Liver (tissue), 10 donors: ENCODE data around the gene MAPK1. TPM values are rescaled to one million over a fixed set of nuclear protein-coding genes. Genes with fewer than 3 reads are reported as not detected.

Experiments
- DNase-seq: peaks from one replicate; pipeline ENCODE4 v3.0.0-alpha.2; 2017; ENCODE audit warnings: low spot score
- H3K27ac ChIP-seq, 2 donors: one replicate each; pipeline ENCODE4 v1.7.0; 2013; ENCODE audit warnings: inconsistent platforms in 2 of 2, low read length in 2 of 2, control low read depth in 1 of 2, low read depth in 1 of 2, mild to moderate bottlenecking in 1 of 2
- H3K27me3 ChIP-seq, 4 donors: one replicate each; pipeline versions ENCODE4 v1.6.1 to v1.7.0; 2013; ENCODE audit warnings: low read length in 3 of 4, inconsistent platforms in 1 of 4, mild to moderate bottlenecking in 1 of 4, moderate library complexity in 1 of 4; ENCODE audit not compliant: control insufficient read depth in 4 of 4, insufficient read depth in 4 of 4
- H3K36me3 ChIP-seq, 4 donors: one replicate each; pipeline versions ENCODE4 v1.6.1 to v1.7.0; 2013; ENCODE audit warnings: low read length in 3 of 4, mild to moderate bottlenecking in 3 of 4, low read depth in 1 of 4, moderate library complexity in 1 of 4; ENCODE audit not compliant: control insufficient read depth in 4 of 4, insufficient read depth in 3 of 4
- H3K4me1 ChIP-seq, 4 donors: one replicate each; pipeline versions ENCODE4 v1.6.1 to v1.7.0; 2013; ENCODE audit warnings: low read length in 3 of 4, mild to moderate bottlenecking in 3 of 4, moderate library complexity in 1 of 4; ENCODE audit not compliant: control insufficient read depth in 4 of 4, insufficient read depth in 4 of 4
- H3K4me3 ChIP-seq, 3 donors: one replicate each; pipeline versions ENCODE4 v1.6.1 to v1.7.0; 2013; ENCODE audit warnings: low read length in 3 of 3, control low read depth in 1 of 3, low read depth in 1 of 3, mild to moderate bottlenecking in 1 of 3
- H3K9ac ChIP-seq, 2 donors: one replicate each; pipeline ENCODE4 v1.7.0; 2013; ENCODE audit warnings: low read length in 2 of 2, mild to moderate bottlenecking in 2 of 2, moderate library complexity in 2 of 2, control low read depth in 1 of 2, low read depth in 1 of 2
- H3K9me3 ChIP-seq, 4 donors: one replicate each; pipeline versions ENCODE4 v1.6.1 to v1.7.0; 2013; ENCODE audit warnings: low read length in 3 of 4; ENCODE audit not compliant: control insufficient read depth in 4 of 4
- CTCF ChIP-seq: fragments of 150-350 bp; IDR thresholded peaks from 2 replicates; pipeline ENCODE4 v1.5.1; 2017; ENCODE audit warnings: improper control_type of control experiment, low read depth, low read length; ENCODE audit not compliant: missing input control
- EGR1 ChIP-seq, 2 donors: IDR thresholded peaks; 2 replicates each; pipeline ENCODE4 v1.6.1; 2016 to 2018; ENCODE audit warnings: antibody characterized with exemption in 2 of 2, low read depth in 2 of 2
- FOXA1 ChIP-seq: IDR thresholded peaks from 2 replicates; pipeline ENCODE4 v1.6.1; 2016; ENCODE audit warnings: antibody characterized with exemption
- FOXA2 ChIP-seq: IDR thresholded peaks from 2 replicates; pipeline ENCODE4 v1.6.1; 2016; ENCODE audit warnings: antibody characterized with exemption
- GABPA ChIP-seq, 2 donors: IDR thresholded peaks in 1 of 2; conservative IDR thresholded peaks in 1 of 2; 2 replicates each; pipeline ENCODE4 v1.6.1; 2016; ENCODE audit warnings: antibody characterized with exemption in 2 of 2, mild to moderate bottlenecking in 1 of 2, moderate library complexity in 1 of 2
- HNF4A ChIP-seq, 2 donors: conservative IDR thresholded peaks; 2 replicates each; pipeline ENCODE4 v1.6.1; 2016; ENCODE audit warnings: antibody characterized with exemption in 2 of 2, mild to moderate bottlenecking in 2 of 2
- HNF4G ChIP-seq: IDR thresholded peaks from 2 replicates; pipeline ENCODE4 v1.6.1; 2016; ENCODE audit warnings: antibody characterized with exemption
- JUND ChIP-seq, 2 donors: IDR thresholded peaks; 2 replicates each; pipeline ENCODE4 v1.6.1; 2016; ENCODE audit warnings: antibody characterized with exemption in 2 of 2
- MAX ChIP-seq: IDR thresholded peaks from 2 replicates; pipeline ENCODE4 v1.6.1; 2016; ENCODE audit warnings: antibody characterized with exemption
- NR2F2 ChIP-seq: IDR thresholded peaks from 2 replicates; pipeline ENCODE4 v1.6.1; 2016; ENCODE audit warnings: antibody characterized with exemption
- RAD21 ChIP-seq, 2 donors: IDR thresholded peaks; 2 replicates each; pipeline ENCODE4 v1.6.1; 2016; ENCODE audit warnings: antibody characterized with exemption in 2 of 2, mild to moderate bottlenecking in 2 of 2
- REST ChIP-seq: IDR thresholded peaks from 2 replicates; pipeline ENCODE4 v1.6.1; 2016; ENCODE audit warnings: antibody characterized with exemption, mild to moderate bottlenecking
- RXRA ChIP-seq, 2 donors: IDR thresholded peaks; 2 replicates each; pipeline ENCODE4 v1.6.1; 2017 to 2018; ENCODE audit warnings: antibody characterized with exemption in 2 of 2, mild to moderate bottlenecking in 1 of 2
- SP1 ChIP-seq: IDR thresholded peaks from 2 replicates; pipeline ENCODE4 v1.6.1; 2018; ENCODE audit warnings: antibody characterized with exemption, mild to moderate bottlenecking
- TAF1 ChIP-seq: conservative IDR thresholded peaks from 2 replicates; pipeline ENCODE4 v1.6.1; 2016; ENCODE audit warnings: antibody characterized with exemption, mild to moderate bottlenecking
- YY1 ChIP-seq: IDR thresholded peaks from 2 replicates; pipeline ENCODE4 v1.6.1; 2016; ENCODE audit warnings: antibody characterized with exemption, mild to moderate bottlenecking
- ZBTB33 ChIP-seq: IDR thresholded peaks from 2 replicates; pipeline ENCODE4 v1.6.1; 2016; ENCODE audit warnings: antibody characterized with exemption
- WGBS: extraction: QIAGEN DNeasy Blood & Tissue Kit; methylation state at CpG from one replicate; pipeline ENCODE4 v1.1.7; 2013; 5-methylcytosine and 5-hydroxymethylcytosine counted together
- polyA plus RNA-seq, 2 donors: library from polyadenylated mRNA; stranded (reverse) in 1 of 2; unstranded in 1 of 2; fragments of 200-250 nt in 1 of 2; fragments of >200 nt in 1 of 2; fragmentation: Nextera tagmentation in 1 of 2; extraction: Ambion mirVana in 1 of 2; gene quantifications; one replicate each; pipeline versions ENCODE4 v1.2.1 to v1.2.3, GENCODE V29; 2013 to 2015
- small RNA-seq: library from RNA; depleted of rRNA; stranded (forward); fragments of <200 nt; gene quantifications from one replicate; pipeline ENCODE3, GENCODE V24; 2014
- total RNA-seq, 2 donors: library from RNA; depleted of rRNA; stranded (reverse); fragments of >200 nt; gene quantifications; one replicate each; pipeline ENCODE4 v1.2.3, GENCODE V29; 2014
- TF ChIP-seq, protein P1 (sequence below): IDR thresholded peaks from 2 replicates; pipeline ENCODE4 v1.6.1; 2016; ENCODE audit warnings: antibody characterized with exemption
- donor health status: healthy.
- donor health status: healthy.
- donor health status: healthy.
- donor health status: healthy.
- donor health status: healthy.

MAPK1 gene
- total and polyA plus RNA-seq, 4 donors, result 8.3 to 31.8 (median 22.8) TPM

DNA sequence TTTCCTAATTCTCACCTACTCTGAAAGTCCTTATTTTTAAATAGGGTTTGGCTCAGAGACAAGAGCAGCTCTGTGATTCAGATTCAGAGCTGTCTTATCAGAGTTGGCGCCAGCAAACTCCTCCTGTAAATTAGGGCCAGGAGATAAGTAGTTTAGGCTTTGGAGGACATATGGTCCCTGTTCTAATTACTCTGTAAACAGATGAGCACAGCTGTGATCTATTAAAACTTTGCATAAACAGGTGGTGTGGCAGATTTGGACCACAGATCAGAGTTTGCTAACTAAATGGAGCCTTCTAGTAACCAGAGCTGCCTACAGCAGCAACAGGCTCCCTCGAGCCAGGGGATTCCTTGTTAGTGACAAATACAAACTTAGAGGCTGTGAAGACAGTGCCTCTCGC lies 159.8 kb downstream of the MAPK1 start:
- Histone ChIP-seq H3K27me3 (no peaks in the 10 kb centered on the region), H3K36me3 (no peaks in the 10 kb centered on the region), H3K27ac (no peak overlapping the region), H3K4me3 (no peak overlapping the region), H3K4me1 (no peaks in the 10 kb centered on the region), H3K9ac (no peak overlapping the region), H3K9me3 (no peaks in the 10 kb centered on the region)
- 75% methylated on average over 3 of the region's 3 CpGs for WGBS
- no peak for TF ChIP-seq JUND (IDR thresholded peaks at IDR 0.05)
- no peak for TF ChIP-seq EGR1 (IDR thresholded peaks at IDR 0.05; ENCODE audit: low read depth in 2 of 2)
- TF ChIP-seq MAX, result no peak
- TF ChIP-seq REST, result no peak
- TF ChIP-seq, protein P1, sequence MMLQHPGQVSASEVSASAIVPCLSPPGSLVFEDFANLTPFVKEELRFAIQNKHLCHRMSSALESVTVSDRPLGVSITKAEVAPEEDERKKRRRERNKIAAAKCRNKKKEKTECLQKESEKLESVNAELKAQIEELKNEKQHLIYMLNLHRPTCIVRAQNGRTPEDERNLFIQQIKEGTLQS, result no peak
- TF ChIP-seq FOXA2, result no peak
- TF ChIP-seq SP1, result no peak
- no peak for TF ChIP-seq RXRA (IDR thresholded peaks at IDR 0.05)
- no peak for TF ChIP-seq TAF1
- no peak for TF ChIP-seq HNF4G
- TF ChIP-seq ZBTB33, result no peak
- no peak for TF ChIP-seq HNF4A (conservative IDR thresholded peaks at IDR 0.05)
- TF ChIP-seq NR2F2, result no peak
- no peak for TF ChIP-seq FOXA1
- no peak for TF ChIP-seq YY1
- no peak for TF ChIP-seq GABPA (IDR thresholded peaks at IDR 0.05 in 1 of 2, conservative IDR thresholded peaks at IDR 0.05 in 1 of 2)
- no peak for TF ChIP-seq RAD21 (IDR thresholded peaks at IDR 0.05)
- no peak for TF ChIP-seq CTCF
- DNase-seq, result no peak

Small RNA genes lying within 50 kb of the gene (small RNA-seq; reads per million reads assigned to genes)
- gene RN7SL280P (not detected), gene RNA5SP493 (not detected)

Other genes starting within 250 kb of the MAPK1 start
- gene YDJC, start 237.6 kb downstream of the MAPK1 start, total RNA-seq, result 1 to 10 TPM; 8.0 to 8.5 TPM
- 10 to 100 TPM in 1 of 2 donors, 1 to 10 TPM in 1; 8.0 to 18.7 TPM for gene YDJC, start 237.6 kb downstream of the MAPK1 start, polyA plus RNA-seq
- gene CCDC116, start 234.9 kb downstream of the MAPK1 start, total RNA-seq, result under 1 TPM; 0.05 to 0.08 TPM
- gene CCDC116, start 234.9 kb downstream of the MAPK1 start, polyA plus RNA-seq, result under 1 TPM in 1 of 2 donors, not detected in 1; 0.05 TPM
- 100 to 1,000 TPM in 1 of 2 donors, 10 to 100 TPM in 1; 44.8 to 121 TPM for gene SDF2L1, start 225.3 kb downstream of the MAPK1 start, total RNA-seq
- 100 to 1,000 TPM in 1 of 2 donors, 10 to 100 TPM in 1; 36.3 to 173 TPM for gene SDF2L1, start 225.3 kb downstream of the MAPK1 start, polyA plus RNA-seq
- gene PPIL2, start 201.6 kb downstream of the MAPK1 start, total RNA-seq, result 10 to 100 TPM; 19.5 to 26.7 TPM
- 10 to 100 TPM; 12.4 to 15.5 TPM for gene PPIL2, start 201.6 kb downstream of the MAPK1 start, polyA plus RNA-seq
- 1 to 10 TPM in 1 of 2 donors, under 1 TPM in 1; 0.98 to 3.5 TPM for gene YPEL1, start 131.9 kb downstream of the MAPK1 start, total RNA-seq
- gene YPEL1, start 131.9 kb downstream of the MAPK1 start, polyA plus RNA-seq, result 1 to 10 TPM in 1 of 2 donors, under 1 TPM in 1; 0.83 to 4.8 TPM
- 10 to 100 TPM; 11.4 to 15.5 TPM for gene PPM1F, start 85.2 kb upstream of the MAPK1 start, total RNA-seq
- gene PPM1F, start 85.2 kb upstream of the MAPK1 start, polyA plus RNA-seq, result 1 to 10 TPM; 1.8 to 6.4 TPM
- gene TOP3B, start 115.1 kb upstream of the MAPK1 start, total RNA-seq, result 10 to 100 TPM in 1 of 2 donors, 1 to 10 TPM in 1; 9.7 to 26.9 TPM
- gene TOP3B, start 115.1 kb upstream of the MAPK1 start, polyA plus RNA-seq, result 1 to 10 TPM; 6.0 to 7.9 TPM